ENCODE measurements around the gene ESPL1. TPM values are rescaled to one million over a fixed set of nuclear protein-coding genes. Genes with fewer than 3 reads are reported as not detected.

The ESPL1 gene
- 2.6 and 4.8 TPM in 2 replicates for total RNA-seq

- DNase-seq (ENCODE audit: extremely low read depth, low read depth, low spot score), result no peak
These were observed at the start of gene ESPL1 for GRCh38 chr12:53267999-53268629. Gene ESPL1, plus strand, starts transcription at chr12:53268299. Its CDS starts 468 bp downstream, at chr12:53268767.

GRCh38 chr12:53218551-53219291 lies 49.4 kb upstream of the ESPL1 start:
- no peak for DNase-seq (ENCODE audit: extremely low read depth, low read depth, low spot score)

- no peak for DNase-seq (ENCODE audit: extremely low read depth, low read depth, low spot score)
These were observed 48.7 kb upstream of the ESPL1 start for GRCh38 chr12:53219292-53219955.

- DNase-seq (ENCODE audit: extremely low read depth, low read depth, low spot score), result no peak
These were observed 48.0 kb upstream of the ESPL1 start for GRCh38 chr12:53219956-53220693.

- peak; percentile 25 for DNase-seq (ENCODE audit: extremely low read depth, low read depth, low spot score)
These were observed 47.4 kb upstream of the ESPL1 start for GRCh38 chr12:53220694-53221202.

GRCh38 chr12:53221203-53222080 lies 46.7 kb upstream of the ESPL1 start:
- DNase-seq (ENCODE audit: extremely low read depth, low read depth, low spot score), result no peak

- DNase-seq (ENCODE audit: extremely low read depth, low read depth, low spot score), result no peak
These were observed 45.9 kb upstream of the ESPL1 start for GRCh38 chr12:53222170-53222721.

- DNase-seq (ENCODE audit: extremely low read depth, low read depth, low spot score), result no peak
These were observed 45.3 kb upstream of the ESPL1 start for GRCh38 chr12:53222806-53223261.

- no peak for DNase-seq (ENCODE audit: extremely low read depth, low read depth, low spot score)
These were observed 44.6 kb upstream of the ESPL1 start for GRCh38 chr12:53223389-53224060.

GRCh38 chr12:53224061-53224896 lies 43.8 kb upstream of the ESPL1 start:
- no peak for DNase-seq (ENCODE audit: extremely low read depth, low read depth, low spot score)

- no peak for DNase-seq (ENCODE audit: extremely low read depth, low read depth, low spot score)
These were observed 43.0 kb upstream of the ESPL1 start for GRCh38 chr12:53224897-53225634.

- no peak for DNase-seq (ENCODE audit: extremely low read depth, low read depth, low spot score)
These were observed 42.3 kb upstream of the ESPL1 start for GRCh38 chr12:53225635-53226424.

- DNase-seq (ENCODE audit: extremely low read depth, low read depth, low spot score), result no peak
These were observed 41.3 kb upstream of the ESPL1 start for GRCh38 chr12:53226815-53227214.

- DNase-seq (ENCODE audit: extremely low read depth, low read depth, low spot score), result no peak
These were observed 40.8 kb upstream of the ESPL1 start for GRCh38 chr12:53227341-53227740.

- no peak for DNase-seq (ENCODE audit: extremely low read depth, low read depth, low spot score)
These were observed 40.3 kb upstream of the ESPL1 start for GRCh38 chr12:53227836-53228235.

- DNase-seq (ENCODE audit: extremely low read depth, low read depth, low spot score), result no peak
These were observed 38.6 kb upstream of the ESPL1 start for GRCh38 chr12:53229454-53229853.

Data from glomerular endothelial cell (primary cell).